Stimulated activated CD8-positive, alpha-beta memory T cell treated with anti-CD3 and anti-CD28 coated beads, Interleukin-7, amount 100 ng/mL, for 24 hours (primary cell): Measurements from ENCODE around the gene HELZ.
"Not testable (repeated sequence)": the region's sequence is repeated elsewhere in the genome, so short reads cannot be mapped to it uniquely, and the experiment has no call there.

ENCODE experiments used
- DNase-seq: peaks from one replicate; pipeline ENCODE4 v3.0.0-alpha.2; 2020; ENCODE audit warnings: low read depth

HELZ gene

DNA sequence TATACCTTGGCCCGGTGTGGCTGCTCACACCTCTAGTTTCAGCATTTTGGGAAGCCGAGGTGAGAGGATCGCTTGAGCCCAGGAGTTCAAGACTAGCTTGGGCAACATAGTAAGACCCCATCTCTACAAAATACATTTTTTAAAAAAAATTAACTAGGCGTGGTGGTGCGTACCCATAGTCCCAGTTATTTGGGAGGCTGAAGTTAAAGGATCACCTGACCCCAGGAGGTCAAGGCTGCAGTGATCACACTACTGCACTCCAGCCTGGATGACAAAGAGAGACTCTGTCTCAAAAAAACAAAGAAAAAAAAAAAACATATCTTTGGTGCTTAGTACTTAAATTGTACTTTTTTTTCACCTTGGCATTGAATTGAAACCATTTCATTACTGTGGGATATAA, 101.7 kb downstream of the HELZ start:
- DNase-seq = no peak

DNA sequence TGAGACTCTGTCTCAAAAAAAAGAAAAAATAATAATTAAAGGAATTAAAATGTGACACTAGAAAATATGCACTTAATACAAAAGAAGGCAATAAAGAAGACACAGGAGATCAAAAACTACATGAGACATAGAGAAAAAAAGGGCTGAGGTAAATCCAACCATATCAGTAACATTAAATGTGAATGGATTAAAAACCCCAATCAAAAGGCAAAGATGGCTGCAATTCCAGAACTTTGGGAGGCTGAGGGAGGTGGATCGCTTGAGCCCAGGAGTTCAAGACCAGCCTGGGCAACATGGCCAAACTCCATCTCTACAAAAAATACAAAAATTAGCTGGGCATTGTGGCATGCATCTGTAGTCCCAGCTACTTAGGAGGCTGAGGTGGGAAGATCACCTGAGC, 103.0 kb downstream of the HELZ start:
- DNase-seq = not testable (repeated sequence)

DNA sequence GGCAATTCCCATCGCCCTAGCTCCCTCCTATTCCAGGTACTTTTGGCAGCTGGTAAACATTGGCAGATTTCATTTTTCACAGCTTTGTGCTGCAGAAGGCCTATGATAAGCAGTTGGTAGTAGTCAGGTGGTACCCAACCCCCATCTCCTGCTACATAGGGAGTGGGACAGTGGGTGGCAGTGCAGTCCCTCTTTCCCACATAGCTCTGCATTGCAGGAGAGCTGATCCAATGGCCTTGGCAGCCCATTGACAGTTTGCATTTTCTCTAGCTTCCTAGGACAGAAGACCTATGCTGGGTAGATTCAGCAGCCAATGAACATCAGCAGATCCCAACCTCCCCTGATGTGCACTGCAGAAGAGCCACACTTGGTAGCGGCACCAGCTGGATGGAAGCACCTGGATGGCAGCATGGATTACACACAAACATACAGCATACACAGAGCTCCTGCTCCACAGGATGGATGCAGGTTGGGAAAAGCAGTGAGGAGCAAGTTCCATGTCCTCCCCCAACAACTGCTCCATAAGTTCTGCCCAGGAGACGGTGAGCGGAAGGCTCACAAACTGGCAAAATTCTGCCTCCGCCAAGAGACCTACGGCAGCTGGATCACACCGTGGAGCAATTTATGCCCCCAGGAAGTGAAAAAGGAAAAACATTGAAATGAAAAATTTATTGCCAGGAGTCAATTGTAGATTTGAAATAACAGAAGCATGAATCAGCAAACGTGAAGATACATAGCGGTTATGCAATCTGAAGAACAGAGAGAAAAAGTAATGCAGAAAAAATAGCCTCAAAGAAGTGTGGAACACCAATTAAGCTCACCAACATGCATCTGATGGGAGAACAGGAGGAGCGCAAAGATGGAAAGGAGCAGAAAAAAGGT, 105.0 kb downstream of the HELZ start:
- no peak for DNase-seq

- no peak for DNase-seq
Measured at GRCh38 chr17:67139289-67139688, 105.7 kb downstream of the HELZ start.

DNA sequence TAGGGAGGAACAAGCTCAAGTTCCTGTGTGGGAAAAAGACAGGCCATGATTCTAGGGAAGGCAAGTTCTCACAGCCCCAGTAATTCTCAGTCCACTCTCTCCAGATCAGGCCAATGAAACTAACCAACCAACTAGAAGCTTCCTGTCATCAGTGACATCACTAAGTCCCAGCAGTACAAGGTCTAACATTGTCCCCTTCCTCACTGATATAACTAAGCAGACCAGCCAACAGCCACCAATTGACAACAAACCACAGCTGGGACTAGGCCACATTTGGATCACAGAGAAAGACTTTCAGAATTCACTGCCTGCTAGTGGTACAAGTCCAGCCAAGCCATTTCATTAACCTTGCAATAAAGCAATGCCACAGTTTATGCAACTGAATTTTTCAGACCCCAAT, 106.6 kb downstream of the HELZ start:
- DNase-seq = no peak

DNA sequence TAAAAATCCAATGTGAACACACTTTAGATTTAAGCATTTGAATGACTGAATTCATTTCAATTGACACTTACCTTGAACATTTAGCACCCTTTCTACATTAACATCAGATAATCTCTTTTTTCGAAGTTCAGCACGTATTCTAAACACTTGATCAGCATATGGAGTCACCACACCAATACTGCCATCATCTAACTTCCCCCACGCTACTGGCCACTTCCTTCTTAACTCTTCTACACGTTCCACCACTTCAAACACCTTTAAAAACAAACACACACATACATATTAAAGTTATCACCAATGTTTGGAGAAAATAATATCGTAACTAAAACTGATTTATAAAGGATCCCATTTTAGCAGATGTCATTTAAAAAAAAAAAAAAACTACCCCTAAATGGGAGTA, 107.1 kb downstream of the HELZ start:
- no peak for DNase-seq

DNA sequence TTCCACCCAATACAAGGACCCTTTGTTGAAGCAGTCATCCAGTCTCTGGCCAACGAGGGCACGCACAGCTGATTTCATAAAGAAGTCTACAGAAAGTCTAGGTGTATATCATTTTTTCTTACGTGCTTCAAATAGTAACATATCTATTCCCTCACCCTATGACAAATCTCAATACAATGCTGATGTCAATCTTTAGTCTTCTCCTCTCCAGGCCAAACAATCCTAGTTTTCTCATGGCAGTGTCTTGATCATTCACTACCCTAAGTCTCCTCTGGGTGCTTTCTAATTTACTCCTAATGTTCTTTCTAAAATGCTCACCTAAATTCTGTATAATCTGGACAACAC, 108.0 kb downstream of the HELZ start:
- no peak for DNase-seq

DNA sequence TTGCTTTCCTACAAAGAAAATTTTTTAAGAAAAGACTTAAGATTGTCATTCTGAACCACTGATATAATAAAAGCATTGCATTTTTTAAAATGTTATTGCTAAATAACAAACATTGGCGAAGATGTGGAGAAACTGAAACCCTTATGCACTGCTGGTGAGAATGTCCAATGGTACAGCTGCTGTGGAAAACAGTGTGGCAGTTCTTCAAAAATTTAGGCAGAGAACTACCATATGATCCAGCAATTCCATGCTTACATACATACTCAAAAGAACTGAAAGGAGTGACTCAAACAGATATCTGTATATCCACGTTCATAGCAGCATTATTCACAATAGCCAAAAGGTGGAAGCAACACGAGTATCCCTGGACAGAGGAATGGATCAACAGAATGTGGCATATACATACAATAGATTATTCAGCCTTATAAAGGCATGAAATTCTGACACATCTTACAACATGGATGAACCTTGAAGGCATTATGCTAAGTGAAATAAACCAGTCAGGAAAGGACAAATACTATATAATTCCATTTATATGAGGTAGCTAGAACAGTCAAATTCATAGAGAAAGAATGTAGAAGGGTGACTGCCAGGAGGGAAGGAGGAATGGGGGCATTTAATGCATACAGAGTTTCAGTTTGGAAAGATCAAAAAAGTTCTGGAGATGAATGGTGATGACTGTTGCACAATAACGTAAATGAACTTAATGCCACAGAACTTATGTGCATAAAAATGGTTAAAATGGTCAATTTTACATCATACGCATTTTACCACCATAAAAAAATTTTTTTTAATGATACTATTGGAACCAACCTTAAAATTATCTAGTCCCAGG, 108.6 kb downstream of the HELZ start:
- DNase-seq = no peak

- no peak for DNase-seq
Measured at GRCh38 chr17:67133161-67133560, 111.8 kb downstream of the HELZ start.

DNA sequence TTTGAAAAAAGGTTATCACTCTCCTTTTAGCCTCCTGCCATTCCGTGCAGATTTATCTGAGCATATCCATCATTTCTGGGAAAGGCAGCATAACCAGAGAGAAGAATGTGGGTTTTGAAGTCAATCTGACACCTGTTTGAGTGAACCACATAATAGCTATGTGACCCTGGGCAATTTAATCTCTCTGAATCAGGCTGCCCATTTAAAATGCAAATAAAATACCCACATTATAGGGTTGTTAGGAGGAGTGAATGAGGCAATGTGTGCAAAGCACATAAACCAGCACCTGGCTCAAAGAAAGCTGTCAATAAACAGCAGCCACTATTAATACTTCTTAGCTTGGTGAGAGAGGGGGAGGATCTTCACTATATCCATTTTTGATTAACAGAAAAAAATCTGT, 112.6 kb downstream of the HELZ start:
- no peak for DNase-seq

- DNase-seq = no peak
Measured at GRCh38 chr17:67130768-67131167, 114.2 kb downstream of the HELZ start.

- no peak for DNase-seq
Measured at GRCh38 chr17:67129283-67129682, 115.7 kb downstream of the HELZ start.

DNA sequence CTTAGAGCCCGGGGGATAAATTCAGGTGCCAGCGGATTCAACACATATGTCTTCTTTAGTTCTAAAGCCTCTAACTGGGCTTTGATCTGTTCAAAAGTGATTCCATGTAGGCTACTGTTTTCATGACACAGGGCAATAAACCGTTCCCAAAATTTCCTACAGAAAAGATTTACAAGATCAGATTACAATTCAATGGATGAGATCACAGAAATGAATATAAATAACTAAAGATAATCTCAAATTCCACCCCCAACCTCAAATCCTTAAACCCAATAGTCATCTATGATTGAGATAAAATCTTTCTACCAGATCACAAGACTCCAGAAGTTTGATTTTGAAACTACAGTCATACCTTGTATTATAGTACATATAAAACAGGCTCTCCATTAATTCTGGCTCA, 116.3 kb downstream of the HELZ start:
- no peak for DNase-seq

DNA sequence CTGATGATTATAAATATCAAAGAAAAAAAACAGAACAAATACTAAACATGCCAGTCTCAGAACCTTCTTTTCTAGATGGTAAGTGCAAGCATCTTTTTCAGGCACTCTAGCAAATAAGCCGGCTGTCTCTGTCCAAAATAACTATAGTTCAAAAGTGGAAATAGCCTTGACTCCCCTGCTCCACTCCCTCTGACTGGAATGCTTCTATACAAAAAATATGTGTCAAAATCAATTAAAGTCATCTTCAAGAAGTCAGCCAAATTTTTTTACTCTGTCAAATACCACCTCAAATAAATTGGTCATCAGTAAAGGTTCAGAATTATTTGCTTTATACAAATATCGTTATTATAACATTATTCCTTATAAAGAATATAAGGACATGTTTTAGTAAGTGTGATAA, 117.1 kb downstream of the HELZ start:
- no peak for DNase-seq

GRCh38 chr17:67126983-67127382, 118.0 kb downstream of the HELZ start:
- DNase-seq = no peak

DNA sequence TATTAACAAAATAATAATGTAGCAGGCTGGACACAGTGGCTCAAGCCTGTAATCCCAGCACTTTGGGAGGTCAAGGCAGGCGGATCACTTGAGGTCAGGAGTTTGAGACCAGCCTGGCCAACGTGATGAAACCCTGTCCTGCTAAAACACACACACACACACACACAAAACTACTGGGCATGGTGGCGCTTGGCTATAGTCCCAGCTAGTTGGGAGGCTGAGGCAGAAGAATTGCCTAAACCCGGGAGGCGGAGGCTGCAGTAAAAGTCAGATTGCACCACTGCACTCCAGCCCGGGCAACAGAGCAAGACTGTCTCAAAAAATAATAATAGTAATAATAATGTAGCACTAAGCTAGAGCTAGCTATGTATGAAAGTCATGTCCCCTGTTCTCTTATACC, 118.5 kb downstream of the HELZ start:
- not testable (repeated sequence) for DNase-seq

GRCh38 chr17:67125924-67126323, 119.1 kb downstream of the HELZ start:
- no peak for DNase-seq

DNA sequence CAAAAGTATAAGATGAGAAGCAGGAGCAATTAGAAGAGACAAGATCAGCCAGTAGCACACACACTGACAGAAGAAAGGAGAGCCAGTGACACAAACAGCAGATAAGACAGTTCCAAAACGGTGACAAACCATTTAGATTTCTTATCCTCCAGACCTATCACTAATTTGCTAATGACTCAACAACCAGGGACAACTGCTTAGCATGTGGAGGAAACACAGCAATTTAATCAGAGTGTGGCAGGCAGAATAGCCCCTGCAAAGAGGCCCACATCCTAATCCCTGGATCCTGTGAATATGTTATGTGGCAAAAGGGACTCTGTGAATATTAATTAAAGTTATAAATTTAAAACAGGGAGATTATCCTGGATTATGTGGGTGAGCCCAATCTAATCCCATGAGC, 119.6 kb downstream of the HELZ start:
- DNase-seq = no peak

DNA sequence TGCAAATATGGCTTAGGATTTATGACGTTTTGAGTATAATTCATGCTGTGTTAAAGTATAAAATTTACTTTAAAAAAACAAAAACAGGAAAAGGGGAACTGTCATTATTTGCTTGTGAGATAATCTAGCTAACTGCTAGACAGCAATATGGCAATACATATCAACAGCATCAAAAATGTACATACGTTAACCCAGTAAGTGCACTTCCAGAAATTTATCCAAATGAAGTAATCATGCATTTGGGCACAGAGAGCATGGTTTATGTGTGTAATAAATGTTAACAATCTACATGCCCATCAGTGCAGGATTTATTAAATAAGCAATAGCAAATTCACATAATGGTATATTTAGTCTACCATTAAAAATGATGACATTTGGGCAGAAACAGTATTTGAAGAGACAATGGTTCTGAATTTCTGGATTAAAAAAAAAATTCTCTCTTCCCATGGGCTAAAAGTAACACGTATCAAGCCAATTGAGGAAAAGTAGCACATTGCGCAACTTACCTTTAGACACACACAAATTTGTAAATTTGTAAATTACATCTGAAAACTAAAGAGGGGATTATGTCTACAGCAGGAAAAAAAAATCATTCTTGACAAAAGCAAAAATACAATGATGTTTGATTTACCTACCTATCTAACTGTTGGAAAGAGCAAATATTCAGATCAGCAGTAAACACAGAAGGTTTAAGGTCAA, 120.4 kb downstream of the HELZ start:
- DNase-seq = no peak

DNA sequence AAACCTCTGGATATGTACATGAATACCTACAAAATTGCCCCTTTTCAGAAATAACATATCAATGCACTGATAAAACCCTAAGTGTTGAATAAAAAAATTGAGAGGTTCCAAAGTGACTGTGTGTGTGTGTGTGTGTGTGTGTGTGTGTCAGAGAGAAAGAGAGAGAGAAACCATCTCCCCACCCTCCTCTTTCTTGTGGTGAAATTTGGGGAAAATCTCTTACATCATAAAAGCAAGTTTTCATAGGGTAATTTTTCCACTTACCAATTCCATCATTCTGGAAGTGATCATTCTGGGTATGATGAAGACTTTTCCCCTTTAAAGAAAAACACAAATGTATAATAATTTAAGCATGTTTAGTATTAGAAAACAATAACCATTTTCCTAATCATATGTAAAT, 121.3 kb downstream of the HELZ start:
- DNase-seq = no peak

GRCh38 chr17:67121316-67121891, 123.6 kb downstream of the HELZ start:
- no peak for DNase-seq

- no peak for DNase-seq
Measured at GRCh38 chr17:67119102-67119501, 125.9 kb downstream of the HELZ start.
